ENCODE results near the gene PARD6B.
"Not testable (repeated sequence)": the region's sequence is repeated elsewhere in the genome, so short reads cannot be mapped to it uniquely, and the experiment has no call there.

PARD6B gene

DNA sequence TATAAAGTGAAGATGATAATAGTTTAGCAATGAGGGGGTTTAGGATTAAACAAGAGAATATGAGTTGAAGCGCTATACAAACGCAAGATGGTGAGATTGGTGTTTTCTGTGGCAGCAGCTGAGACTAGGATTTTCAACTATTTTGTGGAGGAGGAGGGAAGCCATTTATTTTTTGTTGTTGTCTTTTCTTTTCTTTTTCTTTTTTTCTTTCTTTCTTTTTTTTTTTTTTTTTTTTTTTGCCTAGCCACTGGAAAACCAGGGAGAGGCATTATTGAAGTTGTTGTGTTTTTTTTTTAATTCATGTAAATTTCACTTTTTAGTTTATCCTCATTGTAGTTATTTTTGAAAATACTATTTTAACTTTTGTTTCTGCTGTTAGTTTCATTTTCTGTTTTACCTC, 15.9 kb downstream of the PARD6B start:
- DNase-seq: no peak

DNA sequence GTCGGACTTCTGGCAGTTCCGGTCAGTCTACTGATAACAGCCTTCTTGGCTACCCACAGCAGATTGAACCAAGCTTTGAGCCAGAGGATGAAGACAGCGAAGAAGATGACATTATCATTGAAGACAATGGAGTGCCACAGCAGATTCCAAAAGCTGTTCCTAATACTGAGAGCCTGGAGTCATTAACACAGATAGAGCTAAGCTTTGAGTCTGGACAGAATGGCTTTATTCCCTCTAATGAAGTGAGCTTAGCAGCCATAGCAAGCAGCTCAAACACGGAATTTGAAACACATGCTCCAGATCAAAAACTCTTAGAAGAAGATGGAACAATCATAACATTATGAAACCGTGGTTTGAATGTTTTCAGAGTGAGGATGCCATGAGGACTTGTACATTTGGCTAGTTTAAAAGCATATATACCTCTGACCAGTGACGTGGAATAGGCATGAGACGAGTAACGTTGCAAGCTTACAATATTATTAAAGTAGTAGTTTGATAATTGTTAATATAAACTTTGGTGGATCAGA, 18.8 kb downstream of the PARD6B start:
- no peak for DNase-seq

DNA sequence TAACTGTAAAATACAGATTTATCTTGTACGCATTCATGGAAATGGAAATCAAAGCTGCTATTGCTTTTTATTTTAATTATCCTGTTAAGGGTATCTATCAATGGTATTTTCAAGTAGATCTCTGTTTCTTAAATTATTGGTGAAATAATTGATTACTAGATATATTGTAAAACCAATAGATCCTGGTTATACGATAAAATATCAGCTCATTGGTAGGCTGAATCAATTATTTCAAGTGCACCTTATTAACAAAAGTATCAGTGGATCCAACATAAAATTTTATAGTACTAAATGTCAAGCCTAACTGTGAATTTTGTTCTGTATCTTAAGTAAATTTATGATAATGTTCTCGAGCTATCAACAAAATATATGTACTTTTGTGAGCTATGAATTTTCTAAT, 21.8 kb downstream of the PARD6B start:
- no peak for DNase-seq

DNA sequence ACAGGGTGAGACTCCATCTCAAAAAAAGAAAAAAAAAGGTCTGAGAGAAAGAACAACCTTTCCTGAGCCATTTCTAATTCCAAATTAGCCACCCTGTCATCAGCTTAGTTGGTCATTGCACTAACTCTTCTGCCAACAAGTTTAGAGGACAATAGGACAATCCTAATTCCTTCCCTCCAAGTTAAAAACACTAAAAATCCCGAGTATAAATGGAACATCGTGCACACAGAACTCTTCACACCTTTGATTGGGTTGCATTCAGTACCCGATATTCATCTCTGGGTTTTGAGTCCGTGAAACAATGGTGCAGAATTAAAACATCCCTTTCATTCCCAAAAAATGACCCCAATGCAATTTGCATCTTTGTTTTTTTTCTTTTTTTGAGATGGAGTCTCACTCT, 23.0 kb downstream of the PARD6B start:
- no peak for DNase-seq

DNA sequence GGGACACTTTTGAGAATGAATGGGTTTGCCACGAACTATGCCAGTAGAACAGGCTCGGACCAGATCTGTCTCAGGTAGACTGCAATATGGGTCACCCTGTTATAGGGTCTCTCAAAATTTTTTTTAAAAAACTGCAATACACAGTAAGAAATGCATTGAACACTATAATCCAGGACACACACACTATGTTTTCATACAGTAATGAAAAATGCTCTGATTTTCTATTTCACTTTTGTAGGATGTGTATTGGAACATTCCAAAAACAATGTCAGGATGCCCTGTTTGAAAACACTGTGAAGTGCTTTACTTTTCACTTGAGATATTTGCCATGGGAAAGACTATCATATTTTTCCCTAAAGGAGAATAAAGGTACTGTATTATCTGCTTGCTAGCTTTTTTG, 25.1 kb downstream of the PARD6B start:
- no peak for DNase-seq

DNA sequence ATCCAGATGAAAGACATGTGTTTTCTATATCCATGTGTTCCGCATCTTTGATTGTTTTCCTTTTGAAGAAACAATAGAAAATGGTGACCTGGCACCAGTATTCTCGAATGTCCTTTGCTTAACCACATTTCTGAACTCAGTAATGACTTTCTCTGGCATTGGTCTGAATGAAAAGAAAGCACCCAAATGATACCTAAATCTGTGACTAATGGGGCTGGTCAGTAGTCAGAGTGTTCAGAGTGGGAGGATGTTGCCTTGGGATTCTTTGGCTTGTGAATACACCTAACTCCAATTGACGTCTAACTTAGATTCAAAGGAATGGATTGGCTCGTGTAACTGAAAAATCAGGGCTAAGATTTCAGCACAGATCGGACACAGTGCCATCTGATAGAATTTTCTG, 27.1 kb downstream of the PARD6B start:
- DNase-seq: no peak

DNA sequence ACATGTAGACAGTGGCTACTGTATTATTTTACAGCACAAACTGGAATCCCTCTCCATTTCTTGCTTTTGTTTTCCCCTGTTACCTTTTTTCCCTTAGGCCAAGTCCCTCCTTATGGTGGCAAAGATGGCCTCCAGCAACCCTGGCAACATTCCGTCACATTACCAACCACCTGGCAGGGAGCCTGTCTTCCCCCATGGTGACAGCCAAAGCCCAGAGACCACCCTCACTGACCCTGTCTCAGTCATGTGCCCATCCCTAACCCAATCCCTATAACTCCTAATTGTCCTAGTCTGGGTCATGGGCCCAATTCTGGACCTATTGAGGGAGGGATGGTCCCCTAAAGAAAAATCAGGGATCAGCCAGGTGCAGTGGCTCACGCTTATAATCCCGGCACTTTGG, 27.6 kb downstream of the PARD6B start:
- DNase-seq: no peak

DNA sequence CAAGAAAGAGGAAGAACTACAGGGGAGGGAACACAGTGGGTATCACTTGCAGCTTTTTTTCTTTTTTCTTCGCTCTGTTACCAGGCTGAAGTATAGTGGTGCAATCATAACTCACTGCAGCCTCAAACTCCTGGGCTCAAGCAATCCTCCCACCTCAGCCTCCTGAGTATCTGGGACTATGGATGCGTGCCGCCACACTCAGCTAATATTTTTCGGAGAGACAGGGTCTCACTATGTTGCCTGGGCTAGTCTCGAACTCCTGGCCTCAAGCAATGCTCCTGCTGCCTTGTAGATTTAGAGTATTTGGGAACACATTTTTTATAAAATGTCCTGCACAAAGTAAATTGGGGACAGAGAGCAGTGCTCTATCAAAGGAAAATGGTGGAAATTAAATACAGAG, 28.3 kb downstream of the PARD6B start:
- no peak for DNase-seq

DNA sequence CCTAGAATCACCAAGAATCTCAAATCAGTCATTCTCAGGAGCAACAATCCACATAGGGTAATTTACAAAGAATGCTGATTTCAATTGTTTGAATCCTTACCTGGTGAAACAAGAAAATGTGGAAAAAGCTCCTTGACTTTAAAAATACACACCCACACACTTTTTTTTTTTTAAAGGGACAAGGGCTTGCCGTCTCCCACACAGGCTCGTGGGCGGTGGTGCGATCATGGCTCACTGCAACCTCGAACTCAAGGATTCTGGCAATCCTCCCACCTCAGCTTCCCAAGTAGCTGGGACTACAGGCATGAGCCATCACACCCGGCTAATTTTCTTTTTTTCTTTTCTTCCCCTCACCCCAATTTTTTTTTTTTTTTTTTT, 30.7 kb downstream of the PARD6B start:
- no peak for DNase-seq

DNA sequence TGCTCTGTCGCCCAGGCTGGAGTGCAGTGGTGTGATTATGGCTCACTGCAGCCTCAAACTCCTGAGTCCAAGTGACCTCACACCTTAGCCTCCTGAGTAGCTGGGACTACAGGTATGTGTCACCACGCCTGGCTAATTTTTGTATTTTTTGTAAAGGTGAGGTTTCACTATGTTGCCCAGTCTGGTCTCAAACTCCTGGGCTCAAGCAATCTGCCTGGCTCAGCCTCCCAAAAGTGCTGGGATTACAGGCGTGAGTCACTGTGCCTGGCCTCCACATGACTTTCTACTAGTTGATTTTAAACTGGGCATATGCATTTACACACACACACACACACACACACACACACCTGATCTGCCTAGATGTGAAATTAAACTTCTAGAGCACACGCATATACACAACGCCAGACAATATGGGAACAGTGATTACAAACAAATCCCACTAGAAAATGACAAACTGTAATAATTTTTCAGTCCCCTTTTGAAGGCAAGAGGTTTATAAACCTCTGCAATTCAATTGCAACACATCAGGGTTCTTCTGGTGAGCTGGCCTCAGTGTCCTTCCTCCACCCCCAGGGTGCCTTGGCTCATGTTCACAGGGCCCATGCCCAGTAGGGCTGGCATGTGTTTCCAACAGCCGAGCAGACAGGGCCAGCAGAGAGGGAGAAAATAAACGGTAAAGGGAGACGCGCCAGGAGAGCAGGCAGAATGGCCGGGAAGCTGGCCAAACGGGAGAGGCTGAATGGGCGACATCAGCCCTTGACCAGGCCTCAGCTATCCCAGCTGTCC, 31.2 kb downstream of the PARD6B start:
- peak; percentile 24 for DNase-seq

DNA sequence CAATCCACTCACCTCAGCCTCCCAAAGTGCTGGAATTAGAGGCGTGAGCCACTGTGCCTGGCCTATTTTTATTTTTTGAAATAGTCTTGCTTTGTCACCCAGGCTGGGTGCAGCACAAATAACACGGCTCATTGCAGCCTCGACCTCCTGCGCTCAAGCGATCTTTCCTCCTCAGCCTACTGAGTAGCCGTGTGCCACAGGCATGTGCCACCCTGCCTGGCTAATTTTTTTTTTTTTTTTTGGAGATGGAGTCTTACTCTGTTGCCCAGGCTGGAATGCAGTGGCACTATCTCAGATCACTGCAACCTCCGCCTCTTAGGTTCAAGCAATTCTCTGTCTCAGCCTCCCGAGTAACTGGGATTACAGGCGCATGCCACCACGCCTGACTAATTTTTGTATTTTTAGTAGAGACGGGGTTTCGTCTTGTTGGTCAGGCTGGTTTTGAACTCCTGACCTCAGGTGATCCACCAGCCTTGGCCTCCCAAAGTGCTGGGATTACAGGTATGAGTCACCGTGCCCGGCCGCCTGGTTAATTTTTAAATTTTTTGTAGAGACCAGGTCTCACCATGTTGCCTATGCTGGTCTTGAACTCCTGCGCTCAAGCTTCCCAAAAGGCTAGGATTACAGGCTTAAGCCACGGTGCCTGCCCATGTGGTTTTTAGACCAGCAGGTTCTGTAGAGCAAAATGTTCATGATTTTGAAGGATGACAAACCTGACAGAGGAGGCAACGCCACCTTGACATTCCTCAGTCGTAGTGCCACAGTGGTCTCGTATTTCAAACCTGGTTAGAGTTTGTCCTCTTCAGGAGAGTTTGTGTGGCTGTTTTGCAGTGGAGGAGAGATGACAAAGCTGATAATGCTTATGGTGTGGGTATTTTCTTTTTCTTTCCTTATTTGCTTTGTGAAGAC, 32.4 kb downstream of the PARD6B start:
- not testable (repeated sequence) for DNase-seq

DNA sequence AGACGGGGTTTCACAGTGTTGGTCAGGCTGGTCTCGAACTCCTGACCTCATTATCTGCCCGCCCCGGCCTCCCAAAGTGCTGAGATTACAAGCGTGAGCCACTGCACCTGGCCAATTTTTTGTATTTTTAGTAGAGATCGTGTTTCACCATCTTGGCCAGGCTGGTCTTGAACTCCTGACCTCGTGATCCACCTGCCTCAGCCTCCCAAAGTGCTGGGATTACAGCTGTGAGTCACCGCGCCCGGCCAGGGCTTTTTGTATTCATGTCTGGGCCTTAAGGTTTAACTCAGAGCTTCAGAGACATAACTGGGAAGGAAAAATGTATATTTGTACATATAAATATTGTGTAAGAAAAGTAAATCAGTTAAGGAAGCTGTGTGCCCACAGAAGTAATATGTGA, 33.9 kb downstream of the PARD6B start:
- DNase-seq: not testable (repeated sequence)

DNA sequence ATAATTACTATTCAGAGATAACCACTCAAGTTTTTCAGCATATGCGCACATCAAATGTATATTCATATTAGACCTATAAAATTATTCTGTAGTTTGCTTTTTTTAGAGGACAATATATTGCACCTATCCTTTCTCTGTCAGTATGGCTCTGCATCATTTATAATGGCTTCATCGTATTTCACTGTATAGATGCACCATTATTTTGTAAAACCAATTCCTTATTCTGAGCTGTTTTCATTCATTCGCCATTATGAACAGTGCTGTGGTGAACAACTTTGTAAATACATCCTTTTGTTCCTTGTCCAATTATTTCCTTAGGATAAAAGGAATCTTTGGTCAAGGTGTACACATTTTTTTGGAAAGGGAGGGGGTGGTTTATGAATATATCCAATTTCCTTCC, 34.3 kb downstream of the PARD6B start:
- DNase-seq: no peak

DNA sequence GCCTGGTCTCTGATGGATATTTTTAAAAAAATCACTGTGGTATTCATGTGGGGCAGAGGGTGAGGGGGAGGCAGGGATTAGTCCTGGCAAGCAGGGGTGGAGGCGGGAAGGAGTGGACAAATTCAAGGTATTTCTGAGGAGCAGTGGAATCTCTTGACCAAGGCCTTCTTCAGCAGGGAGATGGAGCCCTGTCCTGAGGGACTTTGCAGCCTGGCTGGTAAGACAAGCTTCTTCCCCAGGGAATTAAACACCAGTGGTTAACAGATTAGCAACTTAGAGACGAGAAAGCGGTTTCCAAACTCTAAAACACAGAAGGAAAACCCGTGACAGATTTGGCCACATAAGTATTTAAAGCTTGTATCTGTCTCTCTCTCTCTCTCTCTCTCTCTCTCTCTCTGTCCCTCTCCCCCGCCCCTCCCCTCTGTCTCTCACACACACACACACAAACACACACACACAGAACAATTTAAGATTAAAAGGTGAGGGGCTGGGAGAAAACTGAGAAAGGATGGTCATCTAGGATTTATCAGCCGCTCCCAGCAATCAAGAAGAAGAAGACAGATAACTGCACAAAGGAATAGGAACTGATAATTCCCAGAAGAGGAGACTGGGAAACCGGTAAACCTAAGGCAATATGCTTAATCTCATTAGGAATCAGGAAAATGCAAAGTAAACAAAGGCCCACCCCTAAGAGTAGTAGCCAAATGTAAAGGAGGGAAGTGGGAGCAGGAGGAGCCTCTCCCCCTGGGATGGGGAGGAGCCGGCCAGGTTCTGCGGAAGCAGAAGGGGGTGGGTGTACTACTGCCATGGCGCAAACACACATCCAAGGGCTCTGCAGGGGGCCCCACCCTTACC, 35.8 kb downstream of the PARD6B start:
- not testable (repeated sequence) for DNase-seq

DNA sequence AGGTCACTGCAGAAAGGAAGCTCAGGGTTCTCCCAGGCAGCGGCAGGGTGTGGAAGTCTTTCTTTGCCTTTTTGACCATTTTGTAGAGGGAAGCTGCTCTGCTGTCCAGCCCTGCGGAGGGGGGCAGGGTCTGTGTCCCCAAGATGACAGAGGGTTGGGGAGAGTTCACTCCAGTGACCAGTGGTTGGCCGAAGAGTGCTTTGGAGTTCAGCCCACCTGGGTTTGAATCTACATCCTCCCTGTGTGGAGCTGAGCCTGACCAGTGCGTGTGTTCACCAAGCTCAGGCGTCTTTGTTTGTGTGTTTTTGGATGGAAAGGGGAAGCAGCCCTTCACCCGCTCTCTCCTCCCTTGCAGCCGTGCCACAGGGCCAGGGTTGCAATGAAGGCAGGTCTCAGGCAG, 37.6 kb downstream of the PARD6B start:
- not testable (repeated sequence) for DNase-seq

DNA sequence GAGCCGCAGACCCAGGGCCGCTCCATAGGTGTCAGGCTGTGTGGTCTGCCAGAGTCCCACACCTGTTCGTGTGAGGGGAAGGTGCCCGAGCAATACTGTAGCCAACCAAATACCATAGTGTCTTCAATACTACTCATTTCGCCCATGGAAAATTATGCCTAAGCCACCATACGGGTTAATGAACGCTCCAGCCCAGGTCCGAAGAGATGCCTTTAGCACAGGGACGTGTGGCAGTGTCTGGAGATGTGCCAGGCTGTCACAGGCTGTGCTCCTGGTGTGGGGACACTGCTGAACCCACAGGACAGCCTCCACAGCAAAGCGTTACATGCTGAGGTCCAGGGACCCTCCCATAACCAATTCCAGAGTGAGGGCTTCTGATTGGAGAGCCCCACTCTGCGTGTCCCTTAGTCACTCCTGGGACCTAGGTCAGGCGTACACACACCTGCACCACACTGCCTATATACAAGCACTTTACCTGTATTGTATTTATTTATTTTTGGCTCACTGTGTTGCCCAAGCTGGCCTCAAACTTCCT, 38.2 kb downstream of the PARD6B start:
- not testable (repeated sequence) for DNase-seq

DNA sequence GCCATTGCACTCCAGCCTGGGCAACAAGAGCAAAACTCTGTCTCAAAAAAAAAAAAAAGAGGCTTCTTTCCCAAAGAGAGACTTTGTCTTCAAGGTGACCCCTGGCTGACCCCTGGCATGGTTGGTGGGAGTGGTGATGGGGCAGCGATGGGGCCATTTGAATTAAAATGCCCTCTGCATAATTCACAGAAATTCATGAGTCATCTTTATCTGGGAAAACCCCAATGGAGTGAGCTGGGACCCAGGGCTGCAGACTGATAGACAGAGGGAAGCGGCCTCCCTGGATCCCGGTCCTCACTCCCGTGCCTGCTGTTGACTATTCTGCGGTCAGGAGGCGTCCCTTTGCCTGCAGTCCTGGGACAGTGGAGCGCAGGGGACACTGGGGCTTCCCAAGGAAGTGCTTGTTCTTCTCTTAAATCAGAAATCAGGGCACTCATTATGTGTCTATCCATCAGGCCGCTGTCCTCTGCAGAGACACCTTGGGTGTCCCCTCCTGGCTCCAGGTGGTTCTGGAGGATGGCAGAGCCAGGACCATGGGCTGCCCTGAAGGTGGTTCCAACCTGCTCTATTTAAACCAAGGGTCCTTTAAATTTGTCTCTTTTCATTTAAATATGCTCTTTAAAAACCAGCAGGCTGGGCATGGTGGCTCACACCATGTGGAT, 40.2 kb downstream of the PARD6B start:
- DNase-seq: not testable (repeated sequence)

DNA sequence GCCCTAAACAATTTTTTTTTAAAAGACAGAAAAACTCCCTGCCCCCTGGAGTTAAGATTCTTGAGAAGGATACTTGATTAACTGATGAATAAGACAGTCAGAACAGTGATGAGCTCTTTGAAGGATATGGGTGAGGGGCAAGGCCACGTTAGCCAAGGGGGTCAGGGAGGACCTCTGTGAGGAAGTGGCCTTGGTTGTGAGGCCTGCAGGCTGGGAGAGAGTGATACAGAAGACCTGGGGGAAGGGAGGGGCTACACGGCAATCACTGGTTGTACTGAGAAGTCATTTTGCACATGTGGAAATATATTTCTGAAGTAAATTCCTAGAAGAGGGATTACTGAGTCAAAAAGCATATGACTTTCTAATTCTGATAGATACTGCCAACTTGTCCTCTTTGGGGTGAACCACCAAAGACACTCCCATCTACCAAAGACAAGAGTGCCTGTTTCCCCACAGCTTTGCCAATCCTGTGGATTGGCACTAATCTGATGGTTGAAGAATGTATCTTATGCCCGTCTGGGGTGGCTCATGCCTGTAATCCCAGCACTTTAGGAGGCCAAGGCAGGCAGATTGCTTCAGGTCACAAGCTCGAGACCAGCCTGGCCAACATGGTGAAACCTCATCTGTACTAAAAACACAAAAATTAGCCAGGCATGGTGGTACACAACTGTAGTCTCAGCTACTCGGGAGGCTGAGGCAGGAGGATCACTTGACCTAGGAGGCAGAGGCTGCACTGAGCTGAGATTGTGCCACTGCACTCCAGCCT, 41.2 kb downstream of the PARD6B start:
- DNase-seq: no peak

DNA sequence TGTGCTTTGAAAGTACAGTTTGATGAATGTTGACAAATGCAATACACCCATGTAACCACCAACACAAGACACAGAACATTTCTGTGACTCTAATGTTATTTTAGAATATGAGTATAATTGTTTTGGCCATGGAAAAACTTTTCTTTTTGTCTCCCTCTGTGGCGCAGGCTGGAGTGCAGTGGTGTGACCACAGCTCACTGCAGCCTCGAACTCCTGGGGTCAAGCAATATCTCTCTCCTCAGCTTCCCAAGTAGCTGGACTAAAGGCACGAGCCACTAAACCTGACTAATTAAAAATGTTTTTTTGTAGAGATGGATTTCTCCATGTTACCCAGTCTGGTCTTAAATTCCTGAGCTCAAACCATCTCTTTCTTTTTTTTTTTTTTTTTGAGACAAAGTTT, 43.1 kb downstream of the PARD6B start:
- DNase-seq: no peak

DNA sequence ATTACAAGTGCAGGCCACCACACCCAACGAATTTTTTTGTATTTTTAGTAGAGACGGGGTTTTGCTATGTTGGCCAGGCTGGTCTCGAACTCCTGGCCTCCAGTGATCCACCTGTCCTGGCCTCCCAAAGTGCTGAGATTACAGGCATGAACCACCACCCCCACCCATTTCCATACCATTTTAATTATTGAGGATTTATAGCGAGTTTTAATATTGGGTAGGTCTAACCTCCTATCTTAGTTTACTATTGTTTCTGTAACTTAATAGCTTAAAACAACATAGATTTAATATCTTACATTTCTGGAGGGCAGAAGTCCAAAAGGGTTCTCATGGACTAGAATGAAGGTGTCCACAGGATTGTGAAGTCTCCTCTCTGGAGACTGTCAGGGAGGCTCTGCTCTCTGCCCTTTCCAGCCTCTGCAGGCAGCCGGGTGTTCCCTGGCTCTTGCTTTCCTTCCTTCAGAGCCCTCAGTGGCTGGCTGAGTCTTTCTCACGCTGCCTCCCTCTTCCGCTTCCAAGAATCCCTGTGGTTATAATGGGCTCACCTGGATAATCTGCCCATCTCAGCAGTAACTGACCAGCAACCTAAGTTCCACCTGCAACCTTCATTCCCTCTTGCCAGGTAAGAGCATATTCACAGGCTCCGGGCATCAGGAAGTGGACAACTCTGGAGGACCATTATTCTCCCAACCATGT, 44.9 kb downstream of the PARD6B start:
- no peak for DNase-seq

DNA sequence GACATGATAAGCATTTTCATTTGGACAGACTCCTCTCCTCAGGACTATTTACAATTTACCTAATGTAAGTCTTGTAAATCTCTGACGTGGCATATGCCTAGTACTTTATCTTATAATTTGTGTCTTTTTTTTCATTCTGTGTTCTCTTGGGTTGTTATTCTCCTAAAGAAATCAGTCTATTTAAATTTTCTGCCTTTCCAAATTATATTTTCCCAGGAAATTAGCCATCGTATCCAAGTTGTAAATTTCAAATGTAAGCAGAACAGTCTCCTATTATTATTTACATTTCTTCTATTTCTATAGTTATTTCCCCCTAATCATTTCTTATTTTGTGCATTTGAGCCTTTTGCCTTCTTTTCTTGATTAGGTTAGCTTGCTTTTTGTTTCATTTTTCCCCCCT, 46.0 kb downstream of the PARD6B start:
- DNase-seq: no peak
